HepG2 (cell line): ENCODE measurements around the gene PAQR6. TPM values are rescaled to one million over a fixed set of nuclear protein-coding genes. Genes with fewer than 3 reads are reported as not detected.

Source experiments
- AFF4 ChIP-seq: sonication (generic); formaldehyde crosslinking; IDR thresholded peaks from 2 replicates; pipeline ENCODE4 v1.4.0; 2020; ENCODE audit warnings: missing genetic modification reagents
- EEA1 ChIP-seq: sonication (generic); formaldehyde crosslinking; IDR thresholded peaks from 2 replicates; pipeline ENCODE4 v1.5.1; 2020; ENCODE audit warnings: mild to moderate bottlenecking, missing genetic modification reagents, borderline replicate concordance
- GATAD1 ChIP-seq: IDR thresholded peaks from 2 replicates; pipeline ENCODE4 v1.6.1; 2016; ENCODE audit warnings: missing genetic modification reagents, missing compliant biosample characterization
- HOXA9 ChIP-seq: sonication (generic); formaldehyde crosslinking; IDR thresholded peaks from 2 replicates; pipeline ENCODE4 v1.8.1; 2022; ENCODE audit warnings: missing genetic modification reagents, mild to moderate bottlenecking, moderate library complexity, borderline replicate concordance
- MZF1 ChIP-seq: sonication (generic); formaldehyde crosslinking; IDR thresholded peaks from 2 replicates; pipeline ENCODE4 v1.8.1; 2023; ENCODE audit warnings: mild to moderate bottlenecking, missing genetic modification reagents, borderline replicate concordance
- NFE2 ChIP-seq: sonication (generic); formaldehyde crosslinking; IDR thresholded peaks from 2 replicates; pipeline ENCODE4 v1.4.0; 2020; ENCODE audit warnings: missing genetic modification reagents
- PAX8 ChIP-seq: sonication (generic); formaldehyde crosslinking; IDR thresholded peaks from 2 replicates; pipeline ENCODE4 v1.8.0; 2022; ENCODE audit warnings: mild to moderate bottlenecking, missing genetic modification reagents, borderline replicate concordance
- STAT5B ChIP-seq: sonication (generic); formaldehyde crosslinking; IDR thresholded peaks from 2 replicates; pipeline ENCODE4 v1.4.0; 2020; ENCODE audit warnings: missing genetic modification reagents
- TEAD2 ChIP-seq: sonication (generic); formaldehyde crosslinking; IDR thresholded peaks from 2 replicates; pipeline ENCODE4 v1.9.0; 2021; ENCODE audit warnings: missing genetic modification reagents
- TSC22D2 ChIP-seq: sonication (generic); formaldehyde crosslinking; IDR thresholded peaks from 2 replicates; pipeline ENCODE4 v1.5.1; 2020; ENCODE audit warnings: missing genetic modification reagents, mild to moderate bottlenecking, borderline replicate concordance
- UBTF ChIP-seq: sonication (generic); formaldehyde crosslinking; IDR thresholded peaks from 2 replicates; pipeline ENCODE4 v1.4.0; 2020; ENCODE audit warnings: mild to moderate bottlenecking, missing genetic modification reagents
- ZFP1 ChIP-seq: IDR thresholded peaks from 2 replicates; pipeline ENCODE4 v1.6.1; 2016
- ZNF329 ChIP-seq: sonication (generic); formaldehyde crosslinking; IDR thresholded peaks from 2 replicates; pipeline ENCODE4 v1.9.0; 2021; ENCODE audit warnings: low read depth, mild to moderate bottlenecking, missing genetic modification reagents
- ZNF607 ChIP-seq: sonication (generic); formaldehyde crosslinking; IDR thresholded peaks from 2 replicates; pipeline ENCODE4 v1.5.1; 2020; ENCODE audit warnings: missing genetic modification reagents, mild to moderate bottlenecking, borderline replicate concordance
- ZNF691 ChIP-seq: sonication (generic); formaldehyde crosslinking; IDR thresholded peaks from 2 replicates; pipeline ENCODE4 v1.4.0; 2020; ENCODE audit warnings: missing genetic modification reagents, low read depth, mild to moderate bottlenecking, borderline replicate concordance
- ZNF703 ChIP-seq: sonication (generic); formaldehyde crosslinking; IDR thresholded peaks from 2 replicates; pipeline ENCODE4 v1.5.1; 2020; ENCODE audit warnings: missing genetic modification reagents, mild to moderate bottlenecking, moderate library complexity, borderline replicate concordance
- ZNF772 ChIP-seq: sonication (generic); formaldehyde crosslinking; IDR thresholded peaks from 2 replicates; pipeline ENCODE4 v1.5.0; 2020; ENCODE audit warnings: mild to moderate bottlenecking, missing genetic modification reagents
- polyA plus RNA-seq, 8 experiments: library from polyadenylated mRNA; depleted of rRNA in 3 of 8; stranded (reverse) in 7 of 8; unstranded in 1 of 8; fragments of >200 nt; fragmentation: Illumina TruSeq in 4 of 8; extraction: Trizol in 4 of 8; gene quantifications; 2 replicates each; pipeline versions ENCODE4 v1.2.1 to v1.2.3, GENCODE V29; 2011 to 2016; ENCODE audit warnings: low read depth in 4 of 8, missing spikeins in 1 of 8, mixed read lengths in 1 of 8; ENCODE audit not compliant: insufficient read depth in 1 of 8
- total RNA-seq, 5 experiments: library from RNA; depleted of rRNA; stranded (reverse); fragments of >200 nt; fragmentation: Illumina TruSeq; extraction: Trizol; gene quantifications; 2 replicates each; pipeline ENCODE4 v1.2.3, GENCODE V29; 2016; ENCODE audit warnings: low read depth in 1 of 5
- TF ChIP-seq, protein P1 (sequence below): sonication (generic); formaldehyde crosslinking; IDR thresholded peaks from 2 replicates; pipeline ENCODE4 v1.4.0; 2020; ENCODE audit warnings: missing genetic modification reagents, borderline replicate concordance

Gene PAQR6
- total and polyA plus RNA-seq, 2 of the 13 experiments (the other 11 are each of a cell fraction or from before 2014, with no cell fraction given): 0.82 to 1.4 TPM

GRCh38 chr1:156295391-156295947 lies 47.6 kb upstream of the PAQR6 start, which contains the start of gene GLMP (continued):
- TF ChIP-seq, protein P1, sequence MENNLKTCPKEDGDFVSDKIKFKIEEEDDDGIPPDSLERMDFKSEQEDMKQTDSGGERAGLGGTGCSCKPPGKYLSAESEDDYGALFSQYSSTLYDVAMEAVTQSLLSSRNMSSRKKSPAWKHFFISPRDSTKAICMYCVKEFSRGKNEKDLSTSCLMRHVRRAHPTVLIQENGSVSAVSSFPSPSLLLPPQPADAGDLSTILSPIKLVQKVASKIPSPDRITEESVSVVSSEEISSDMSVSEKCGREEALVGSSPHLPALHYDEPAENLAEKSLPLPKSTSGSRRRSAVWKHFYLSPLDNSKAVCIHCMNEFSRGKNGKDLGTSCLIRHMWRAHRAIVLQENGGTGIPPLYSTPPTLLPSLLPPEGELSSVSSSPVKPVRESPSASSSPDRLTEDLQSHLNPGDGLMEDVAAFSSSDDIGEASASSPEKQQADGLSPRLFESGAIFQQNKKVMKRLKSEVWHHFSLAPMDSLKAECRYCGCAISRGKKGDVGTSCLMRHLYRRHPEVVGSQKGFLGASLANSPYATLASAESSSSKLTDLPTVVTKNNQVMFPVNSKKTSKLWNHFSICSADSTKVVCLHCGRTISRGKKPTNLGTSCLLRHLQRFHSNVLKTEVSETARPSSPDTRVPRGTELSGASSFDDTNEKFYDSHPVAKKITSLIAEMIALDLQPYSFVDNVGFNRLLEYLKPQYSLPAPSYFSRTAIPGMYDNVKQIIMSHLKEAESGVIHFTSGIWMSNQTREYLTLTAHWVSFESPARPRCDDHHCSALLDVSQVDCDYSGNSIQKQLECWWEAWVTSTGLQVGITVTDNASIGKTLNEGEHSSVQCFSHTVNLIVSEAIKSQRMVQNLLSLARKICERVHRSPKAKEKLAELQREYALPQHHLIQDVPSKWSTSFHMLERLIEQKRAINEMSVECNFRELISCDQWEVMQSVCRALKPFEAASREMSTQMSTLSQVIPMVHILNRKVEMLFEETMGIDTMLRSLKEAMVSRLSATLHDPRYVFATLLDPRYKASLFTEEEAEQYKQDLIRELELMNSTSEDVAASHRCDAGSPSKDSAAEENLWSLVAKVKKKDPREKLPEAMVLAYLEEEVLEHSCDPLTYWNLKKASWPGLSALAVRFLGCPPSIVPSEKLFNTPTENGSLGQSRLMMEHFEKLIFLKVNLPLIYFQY: no peak
- TF ChIP-seq TSC22D2 (CRISPR knock-in tag) (no peak), ZNF772 (CRISPR knock-in tag) (no peak), STAT5B (CRISPR knock-in tag) (no peak), ZFP1 (no peak), ZNF703 (CRISPR knock-in tag) (no peak), PAX8 (CRISPR knock-in tag) (0 out of 2 replicates have a peak, but pooled peaks have one; percentile 63), TEAD2 (CRISPR knock-in tag) (no peak), MZF1 (no peak), EEA1 (CRISPR knock-in tag) (no peak), UBTF (CRISPR knock-in tag) (no peak), ZNF329 (no peak), HOXA9 (CRISPR knock-in tag) (no peak), NFE2 (CRISPR knock-in tag) (no peak), GATAD1 (CRISPR knock-in tag) (peak; percentile 92), AFF4 (no peak), ZNF607 (CRISPR knock-in tag) (no peak), ZNF691 (CRISPR knock-in tag) (no peak)
